ENCODE results near the gene TMED4.
"Not testable (repeated sequence)": the region's sequence is repeated elsewhere in the genome, so short reads cannot be mapped to it uniquely, and the experiment has no call there.

Gene TMED4

GRCh38 chr7:44607141-44608068 lies 25.4 kb upstream of the TMED4 start:
- no peak for DNase-seq (ENCODE audit: extremely low read depth in 1 of 2, low read depth in 1 of 2)

- peak; percentile 98 to 99 for DNase-seq (ENCODE audit: extremely low read depth in 1 of 2, low read depth in 1 of 2)
Measured at GRCh38 chr7:44606341-44607140, 24.5 kb upstream of the TMED4 start, which contains the start of gene OGDH. Gene OGDH, plus strand, starts transcription at chr7:44606627. Its CDS starts 17,717 bp downstream, at chr7:44624344.

- no peak for DNase-seq (ENCODE audit: extremely low read depth in 1 of 2, low read depth in 1 of 2)
Measured at GRCh38 chr7:44604941-44605340, 22.9 kb upstream of the TMED4 start.

- no peak for DNase-seq (ENCODE audit: extremely low read depth in 1 of 2, low read depth in 1 of 2)
Measured at GRCh38 chr7:44603193-44603592, 21.2 kb upstream of the TMED4 start.

GRCh38 chr7:44602576-44602910 lies 20.5 kb upstream of the TMED4 start:
- no peak for DNase-seq (ENCODE audit: extremely low read depth in 1 of 2, low read depth in 1 of 2)

GRCh38 chr7:44599222-44599621 lies 17.2 kb upstream of the TMED4 start:
- DNase-seq (ENCODE audit: extremely low read depth in 1 of 2, low read depth in 1 of 2) = no peak

- DNase-seq (ENCODE audit: extremely low read depth in 1 of 2, low read depth in 1 of 2) = not testable (repeated sequence)
Measured at GRCh38 chr7:44597181-44597580, 15.2 kb upstream of the TMED4 start.

GRCh38 chr7:44595934-44596635 lies 14.1 kb upstream of the TMED4 start:
- DNase-seq (ENCODE audit: extremely low read depth in 1 of 2, low read depth in 1 of 2) = no peak

- no peak for DNase-seq (ENCODE audit: extremely low read depth in 1 of 2, low read depth in 1 of 2)
Measured at GRCh38 chr7:44590910-44591309, 8.9 kb upstream of the TMED4 start.

GRCh38 chr7:44587843-44588711 lies 6.0 kb upstream of the TMED4 start:
- DNase-seq (ENCODE audit: extremely low read depth in 1 of 2, low read depth in 1 of 2) = no peak

- no peak for DNase-seq (ENCODE audit: extremely low read depth in 1 of 2, low read depth in 1 of 2)
Measured at GRCh38 chr7:44583146-44583865, 1.3 kb upstream of the TMED4 start.

- peak in 1 of 2 donors; percentile 31 for DNase-seq (ENCODE audit: extremely low read depth in 1 of 2, low read depth in 1 of 2)
Measured at GRCh38 chr7:44580945-44581878, 819 bp downstream of the TMED4 start.

GRCh38 chr7:44576228-44576627 lies 5.8 kb downstream of the TMED4 start:
- no peak for DNase-seq (ENCODE audit: extremely low read depth in 1 of 2, low read depth in 1 of 2)

- no peak for DNase-seq (ENCODE audit: extremely low read depth in 1 of 2, low read depth in 1 of 2)
Measured at GRCh38 chr7:44575054-44575453, 7.0 kb downstream of the TMED4 start.

GRCh38 chr7:44574287-44574872 lies 7.7 kb downstream of the TMED4 start:
- DNase-seq (ENCODE audit: extremely low read depth in 1 of 2, low read depth in 1 of 2) = no peak

- DNase-seq (ENCODE audit: extremely low read depth in 1 of 2, low read depth in 1 of 2) = peak; percentile 82 to 94
Measured at GRCh38 chr7:44573464-44574286, 8.4 kb downstream of the TMED4 start, which contains the start of gene DDX56. Gene DDX56, minus strand, starts transcription at chr7:44573908. Its CDS starts 13 bp downstream, at chr7:44573895.

GRCh38 chr7:44572771-44573170 lies 9.3 kb downstream of the TMED4 start:
- DNase-seq (ENCODE audit: extremely low read depth in 1 of 2, low read depth in 1 of 2) = no peak
